H1 (cell line): Measurements from ENCODE around the gene ABCC9. TPM values are rescaled to one million over a fixed set of nuclear protein-coding genes. Genes with fewer than 3 reads are reported as not detected.

Source experiments
- CTCF ChIA-PET: fragments of 300-600 bp; sonication (Branson Sonifier 250); formaldehyde crosslinking; loops from one replicate; lab custom pipeline; 2021; ENCODE audit not compliant: partially characterized antibody; lab: Charles Lee
- POLR2A ChIA-PET: fragments of 300-600 bp; sonication (Branson Sonifier 250); formaldehyde crosslinking; loops from one replicate; lab custom pipeline; 2021; ENCODE audit warnings: inconsistent platforms; ENCODE audit not compliant: partially characterized antibody; lab: Charles Lee
- DNase-seq, 2 experiments: peaks; one replicate each; pipeline versions ENCODE4 v3.0.0 to v3.0.0-alpha.2; 2010 to 2022; ENCODE audit warnings: low spot score in 2 of 2, low read depth in 1 of 2, mixed read lengths in 1 of 2
- FAIRE-seq: peaks from 2 replicates; lab custom pipeline; 2011; peaks lifted over from hg19 to GRCh38; lab: Jason Lieb, UNC
- H2AFZ ChIP-seq: 2 replicates; pipeline ENCODE4 v1.8.1; 2012; ENCODE audit warnings: low read length, inconsistent platforms
- H2AK5ac ChIP-seq: 2 replicates; pipeline ENCODE4 v1.6.1; 2013; ENCODE audit warnings: low read depth, low read length
- H2BK120ac ChIP-seq: replicated peaks from 2 replicates; pipeline ENCODE3; 2013; ENCODE audit warnings: low read depth, low read length, inconsistent platforms
- H2BK12ac ChIP-seq: 2 replicates; pipeline ENCODE4 v1.6.1; 2013; ENCODE audit warnings: low read depth, low read length
- H2BK15ac ChIP-seq: 2 replicates; pipeline ENCODE4 v1.6.1; 2013; ENCODE audit warnings: low read length
- H2BK20ac ChIP-seq: 2 replicates; pipeline ENCODE4 v1.6.1; 2013; ENCODE audit warnings: low read length
- H2BK5ac ChIP-seq: 2 replicates; pipeline ENCODE4 v1.6.1; 2013; ENCODE audit warnings: low read depth, low read length
- H3K14ac ChIP-seq: 2 replicates; pipeline ENCODE4 v1.6.1; 2013; ENCODE audit warnings: inconsistent platforms; ENCODE audit not compliant: insufficient read length
- H3K18ac ChIP-seq: 2 replicates; pipeline ENCODE4 v1.6.1; 2013; ENCODE audit warnings: low read length; ENCODE audit errors: extremely low read depth
- H3K23ac ChIP-seq: 2 replicates; pipeline ENCODE4 v1.6.1; 2013; ENCODE audit warnings: inconsistent platforms; ENCODE audit not compliant: insufficient read length
- H3K23me2 ChIP-seq: 2 replicates; pipeline ENCODE4 v1.6.1; 2013; ENCODE audit warnings: low read depth, low read length
- H3K27ac ChIP-seq: 2 replicates; pipeline ENCODE4 v1.6.1; 2011; ENCODE audit warnings: low read depth, low read length, inconsistent platforms
- H3K27me3 ChIP-seq, 4 experiments: replicated peaks in 1 of 4; 1 replicate in 1 of 4; 2 replicates in 3 of 4; pipeline versions ENCODE4 v1.6.1 to v1.8.1; 2011 to 2013; ENCODE audit warnings: low read length in 3 of 4, mild to moderate bottlenecking in 3 of 4, inconsistent platforms in 2 of 4, mixed read lengths in 2 of 4, moderate library complexity in 1 of 4; ENCODE audit not compliant: control insufficient read depth in 3 of 4, insufficient read depth in 3 of 4; ENCODE audit errors: extremely low read depth in 1 of 4
- H3K36me3 ChIP-seq, 4 experiments: 2 replicates each; pipeline versions ENCODE4 v1.6.1 to v1.8.1; 2011 to 2013; ENCODE audit warnings: mild to moderate bottlenecking in 4 of 4, low read length in 3 of 4, moderate library complexity in 2 of 4, control low read depth in 1 of 4, inconsistent platforms in 1 of 4; ENCODE audit not compliant: insufficient read depth in 4 of 4, control insufficient read depth in 2 of 4
- H3K4ac ChIP-seq: replicated peaks from 2 replicates; pipeline ENCODE3; 2013; ENCODE audit warnings: low read length, low read depth, mixed read lengths, inconsistent platforms; ENCODE audit not compliant: insufficient read length
- H3K4me1 ChIP-seq, 4 experiments: replicated peaks in 1 of 4; 1 replicate in 1 of 4; 2 replicates in 3 of 4; pipeline versions ENCODE4 v1.6.1 to v1.8.1; 2011 to 2013; ENCODE audit warnings: low read length in 3 of 4, inconsistent platforms in 2 of 4, mixed read lengths in 1 of 4; ENCODE audit not compliant: insufficient read depth in 4 of 4, control insufficient read depth in 3 of 4
- H3K4me2 ChIP-seq, 2 experiments: 2 replicates each; pipeline versions ENCODE4 v1.6.1 to v1.8.1; 2011 to 2013; ENCODE audit warnings: low read depth in 2 of 2, low read length in 2 of 2, control low read depth in 1 of 2, inconsistent platforms in 1 of 2, mild to moderate bottlenecking in 1 of 2; ENCODE audit not compliant: insufficient read depth in 1 of 2
- H3K4me3 ChIP-seq, 4 experiments: fragments of 200-600, 300-600 bp in 1 of 4; sonication (generic), shearing (Covaris generic), sonication (Bioruptor Twin) in 1 of 4; 2 replicates each; pipeline versions ENCODE4 v1.5.1 to v1.8.1; 2011 to 2016; ENCODE audit warnings: low read length in 4 of 4, low read depth in 3 of 4, control low read depth in 2 of 4, inconsistent platforms in 2 of 4, mild to moderate bottlenecking in 2 of 4, mixed read lengths in 1 of 4, moderate library complexity in 1 of 4; ENCODE audit not compliant: insufficient read depth in 2 of 4; ENCODE audit errors: extremely low read depth in 1 of 4
- H3K56ac ChIP-seq: replicated peaks from 2 replicates; pipeline ENCODE3; 2013; ENCODE audit warnings: low read depth, mild to moderate bottlenecking, mixed read lengths, low read length, inconsistent platforms; ENCODE audit not compliant: insufficient read length
- H3K79me1 ChIP-seq: 2 replicates; pipeline ENCODE4 v1.6.1; 2013; ENCODE audit warnings: low read depth, low read length, control low read depth
- H3K79me2 ChIP-seq, 2 experiments: 2 replicates each; pipeline versions ENCODE4 v1.6.1 to v1.8.1; 2012 to 2013; ENCODE audit warnings: low read length in 2 of 2, mild to moderate bottlenecking in 2 of 2, inconsistent platforms in 1 of 2; ENCODE audit not compliant: insufficient read depth in 2 of 2, control insufficient read depth in 1 of 2
- H3K9ac ChIP-seq, 4 experiments: replicated peaks in 1 of 4; 1 replicate in 1 of 4; 2 replicates in 3 of 4; pipeline versions ENCODE4 v1.6.1 to v1.8.1; 2011 to 2013; ENCODE audit warnings: low read depth in 3 of 4, low read length in 3 of 4, control low read depth in 2 of 4, mild to moderate bottlenecking in 2 of 4, moderate library complexity in 2 of 4, inconsistent platforms in 1 of 4; ENCODE audit errors: extremely low read depth in 1 of 4
- H3K9me3 ChIP-seq, 2 experiments: 2 replicates each; pipeline versions ENCODE4 v1.6.1 to v1.8.1; 2012 to 2013; ENCODE audit warnings: mild to moderate bottlenecking in 2 of 2, moderate library complexity in 2 of 2, control low read depth in 1 of 2, inconsistent platforms in 1 of 2, low read depth in 1 of 2, low read length in 1 of 2, mixed read lengths in 1 of 2; ENCODE audit not compliant: insufficient read depth in 2 of 2
- H4K20me1 ChIP-seq, 2 experiments: replicated peaks in 1 of 2; 2 replicates each; pipeline versions ENCODE3 to v1.8.1; 2011 to 2013; ENCODE audit warnings: inconsistent platforms in 2 of 2, low read length in 2 of 2, mild to moderate bottlenecking in 1 of 2; ENCODE audit not compliant: insufficient read depth in 2 of 2, control insufficient read depth in 1 of 2
- H4K5ac ChIP-seq: 2 replicates; pipeline ENCODE4 v1.6.1; 2013; ENCODE audit warnings: low read length, low read depth, mixed read lengths, inconsistent platforms; ENCODE audit not compliant: insufficient read length
- H4K8ac ChIP-seq: 2 replicates; pipeline ENCODE4 v1.8.0; 2013; ENCODE audit warnings: mild to moderate bottlenecking, moderate library complexity, low read length, inconsistent platforms; ENCODE audit not compliant: insufficient read depth; ENCODE audit errors: extremely low read depth
- H4K91ac ChIP-seq: replicated peaks from 2 replicates; pipeline ENCODE3; 2013; ENCODE audit warnings: low read length, mixed read lengths, inconsistent platforms; ENCODE audit not compliant: insufficient read length
- BRCA1 ChIP-seq: IDR thresholded peaks from 2 replicates; pipeline ENCODE4 v1.6.1; 2012; ENCODE audit warnings: low read depth, low read length, improper control_type of control experiment
- CBX5 ChIP-seq: fragments of 300-800, 300-1000 bp; sonication (generic); IDR thresholded peaks from 2 replicates; pipeline ENCODE4 v1.7.1; 2016; ENCODE audit warnings: antibody characterized with exemption, low read length, low read depth
- CBX8 ChIP-seq: fragments of 300-800, 300-1000 bp; sonication (generic); IDR thresholded peaks from 2 replicates; pipeline ENCODE4 v1.7.1; 2016; ENCODE audit warnings: low read depth, low read length, borderline replicate concordance
- CTBP2 ChIP-seq: IDR thresholded peaks from 2 replicates; pipeline ENCODE4 v1.7.0; 2011; ENCODE audit warnings: borderline replicate concordance, mild to moderate bottlenecking, moderate library complexity, mixed read lengths, low read length; ENCODE audit not compliant: insufficient read depth, insufficient read length
- PHF8 ChIP-seq: fragments of 200-600 bp; sonication (generic); conservative IDR thresholded peaks from 2 replicates; pipeline ENCODE4 v1.7.1; 2012; ENCODE audit warnings: low read depth, mild to moderate bottlenecking, inconsistent platforms, low read length, moderate library complexity
- POU5F1 ChIP-seq: IDR thresholded peaks from 2 replicates; pipeline ENCODE4 v1.6.1; 2011; ENCODE audit warnings: low read depth, mild to moderate bottlenecking, low read length, moderate library complexity
- RBBP5 ChIP-seq: IDR thresholded peaks from 2 replicates; pipeline ENCODE4 v1.7.1; 2012; ENCODE audit warnings: low read depth, mild to moderate bottlenecking, inconsistent platforms, low read length, moderate library complexity, borderline replicate concordance
- RNF2 ChIP-seq: fragments of 200-900, 300-1000 bp; sonication (generic); IDR thresholded peaks from 2 replicates; pipeline ENCODE4 v1.7.1; 2016; ENCODE audit warnings: borderline replicate concordance, low read depth, mild to moderate bottlenecking, antibody characterized with exemption, low read length; ENCODE audit not compliant: poor library complexity, severe bottlenecking; ENCODE audit errors: missing control alignments
- SIRT6 ChIP-seq: IDR thresholded peaks from one replicate; pipeline ENCODE4 v1.7.1; 2012; ENCODE audit warnings: low read length, inconsistent platforms
- SRF ChIP-seq: IDR thresholded peaks from 2 replicates; pipeline ENCODE4 v1.6.1; 2011; ENCODE audit warnings: mild to moderate bottlenecking, low read depth, low read length, moderate library complexity
- SUZ12 ChIP-seq: fragments of 200-600 bp; sonication (generic); IDR thresholded peaks from 2 replicates; pipeline ENCODE4 v1.6.1; 2012; ENCODE audit warnings: mild to moderate bottlenecking, inconsistent platforms, low read length, moderate library complexity, mixed read lengths
- TAF7 ChIP-seq: optimal IDR thresholded peaks from 2 replicates; pipeline ENCODE3; 2011; ENCODE audit warnings: low read depth, mild to moderate bottlenecking, inconsistent platforms, low read length, moderate library complexity, borderline replicate concordance
- TCF12 ChIP-seq: IDR thresholded peaks from 2 replicates; pipeline ENCODE4 v1.6.1; 2011; ENCODE audit warnings: low read depth, mild to moderate bottlenecking, low read length
- ZNF274 ChIP-seq: IDR thresholded peaks from 2 replicates; pipeline ENCODE4 v1.7.0; 2012; ENCODE audit warnings: low read length, borderline replicate concordance; ENCODE audit errors: extremely low read depth
- WGBS, 2 experiments: shearing (Covaris generic) in 1 of 2; methylation state at CpG; one replicate each; pipeline versions ENCODE4 v1.1.6 to v1.1.7; 2013 to 2015; ENCODE audit warnings: low lambda C conversion rate in 2 of 2, mixed read lengths in 2 of 2, inconsistent platforms in 1 of 2, low coverage in 1 of 2, missing lambda C conversion rate in 1 of 2; ENCODE audit not compliant: insufficient replicate concordance in 2 of 2, insufficient coverage in 1 of 2, insufficient read length in 1 of 2; ENCODE audit errors: extremely low coverage in 1 of 2, missing lambda C conversion rate in 1 of 2; 5-methylcytosine and 5-hydroxymethylcytosine counted together
- polyA plus RNA-seq, 7 experiments: library from polyadenylated mRNA; depleted of rRNA in 3 of 7; stranded (reverse) in 5 of 7; unstranded in 2 of 7; fragments of >200 nt in 5 of 7; fragments of 200-250 nt in 2 of 7; gene quantifications; 1 replicate in 5 of 7; 2 replicates in 1 of 7; 4 replicates in 1 of 7; pipeline versions ENCODE4 v1.2.1 to v1.2.3, GENCODE V29; 2011 to 2013; ENCODE audit warnings: missing spikeins in 2 of 7, mixed read lengths in 2 of 7
- total RNA-seq: library from RNA; stranded (reverse); fragmentation: NEBNext Ultra II Directional; extraction: Animal tissue kit (Norgen Biotek cat#: 25700); gene quantifications from 2 replicates; pipeline ENCODE4 v1.2.1, GENCODE V29; 2021

The ABCC9 gene
- total and polyA plus RNA-seq, 2 of the 8 experiments (the other 6 are each of a cell fraction or from before 2014, with no cell fraction given): under 0.01 TPM; not detected in 1

DNA sequence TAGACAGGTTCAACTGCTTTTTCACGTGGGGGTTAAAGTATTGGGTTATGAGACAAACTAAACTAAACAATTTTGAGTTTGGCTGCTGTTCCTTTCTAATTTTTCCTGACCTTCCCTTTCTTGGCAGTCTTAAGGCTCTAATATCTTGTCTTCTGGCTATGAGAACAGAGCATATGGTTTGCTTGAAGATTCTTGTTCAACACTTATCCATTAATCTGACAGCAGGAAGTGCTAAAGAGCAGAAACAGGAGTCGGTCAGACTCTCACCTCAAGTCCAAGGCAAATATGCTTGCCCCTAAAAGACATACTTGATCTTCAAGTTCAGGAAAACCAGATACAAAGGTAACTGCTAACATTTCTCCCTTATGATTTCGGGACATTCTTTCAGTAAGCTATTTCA lies 114.1 kb downstream of the ABCC9 start:
- H3K79me2 ChIP-seq: no peaks in the 10 kb centered on the region
- no peaks in the 10 kb centered on the region for H3K36me3 ChIP-seq
- no peak overlapping the region for H2BK12ac ChIP-seq
- H3K4me3 ChIP-seq: no peak overlapping the region
- no peak overlapping the region for H3K14ac ChIP-seq
- POLR2A ChIA-PET: no interaction called here
- no peak overlapping the region for H2BK120ac ChIP-seq
- no peaks in the 10 kb centered on the region for H3K4me1 ChIP-seq
- no peak overlapping the region for H3K27ac ChIP-seq
- H4K5ac ChIP-seq: no peak overlapping the region
- H3K27me3 ChIP-seq: no peaks in the 10 kb centered on the region
- H4K8ac ChIP-seq: no peak overlapping the region
- no peak overlapping the region for H3K9ac ChIP-seq
- no peak overlapping the region for H2BK15ac ChIP-seq
- WGBS, 2 experiments: 87% methylated on average over 3 of the region's 3 CpGs; no CpG with 5 or more reads in 1 of the 2 experiments
- no peak overlapping the region for H3K4me2 ChIP-seq
- H4K91ac ChIP-seq: no peak overlapping the region
- H3K18ac ChIP-seq: no peak overlapping the region
- no peak for TF ChIP-seq RNF2
- no peak for TF ChIP-seq ZNF274
- TF ChIP-seq CBX5: no peak
- TF ChIP-seq PHF8: no peak
- TF ChIP-seq RBBP5: no peak
- no peak for TF ChIP-seq SUZ12
- TF ChIP-seq SIRT6: no peak
- no peak for TF ChIP-seq POU5F1
- no peak for TF ChIP-seq TCF12
- TF ChIP-seq BRCA1: no peak
- TF ChIP-seq CBX8: no peak
- TF ChIP-seq SRF: no peak
- TF ChIP-seq TAF7: no peak
- TF ChIP-seq CTBP2: no peak
- TF ChIP-seq, all 59 proteins: peak for 0
- Histone ChIP-seq H3K56ac (no peak overlapping the region), H4K20me1 (no peaks in the 10 kb centered on the region), H2AK5ac (no peak overlapping the region), H2BK5ac (no peak overlapping the region), H3K4ac (no peak overlapping the region), H3K79me1 (no peaks in the 10 kb centered on the region), H3K23ac (no peak overlapping the region), H3K23me2 (no peaks in the 10 kb centered on the region), H3K9me3 (no peaks in the 10 kb centered on the region), H2BK20ac (no peak overlapping the region), H2AFZ (no peak overlapping the region)
- no peak for FAIRE-seq
- CTCF ChIA-PET: no interaction called here
- no peak for DNase-seq
